PC-3 (cell line): Measurements from ENCODE around the gene RAB5B.

ENCODE experiments used
- CTCF ChIP-seq: fragments of 300-600 bp; sonication (generic); conservative IDR thresholded peaks from 2 replicates; pipeline ENCODE4 v1.5.1; 2017; ENCODE audit warnings: antibody characterized with exemption, low read depth, mild to moderate bottlenecking, low read length
- EZH2 ChIP-seq: fragments of 300-600 bp; sonication (generic); IDR thresholded peaks from one replicate; pipeline ENCODE4 v1.6.1; 2017; ENCODE audit warnings: antibody characterized with exemption, mild to moderate bottlenecking, low read length; ENCODE audit not compliant: unreplicated experiment

GRCh38 chr12:56017181-56017580 is 43.3 kb downstream of the RAB5B start:
- no peak for TF ChIP-seq CTCF
- no peak for TF ChIP-seq EZH2
